Neural cell (in vitro differentiated cells): ENCODE measurements around the gene TAGLN3. TPM values are rescaled to one million over a fixed set of nuclear protein-coding genes. Genes with fewer than 3 reads are reported as not detected.

ENCODE experiments used
- H2AFZ ChIP-seq: fragments of 200-600, 300-800 bp; sonication (generic), shearing (Covaris generic); 2 replicates; pipeline ENCODE4 v1.6.0; 2014; ENCODE audit warnings: low read depth, mild to moderate bottlenecking, antibody characterized with exemption, low read length, moderate library complexity
- H3F3A ChIP-seq: fragments of 200-600 bp; shearing (Covaris generic); 2 replicates; pipeline ENCODE4 v1.6.1; 2016; ENCODE audit warnings: mild to moderate bottlenecking, moderate library complexity, mixed read lengths, antibody characterized with exemption, low read length; ENCODE audit not compliant: insufficient read depth, poor library complexity, severe bottlenecking
- H3K27ac ChIP-seq: fragments of 200-600, 300-800 bp; sonication (generic), shearing (Covaris generic); 2 replicates; pipeline ENCODE4 v1.5.1; 2014; ENCODE audit warnings: mild to moderate bottlenecking, low read length, moderate library complexity
- H3K27me3 ChIP-seq: fragments of 300-800, 200-600 bp; sonication (generic), shearing (Covaris generic); 2 replicates; pipeline ENCODE4 v1.6.0; 2014; ENCODE audit warnings: mild to moderate bottlenecking, low read depth, low read length, moderate library complexity; ENCODE audit not compliant: insufficient read depth
- H3K36me3 ChIP-seq: fragments of 300-800, 200-600 bp; sonication (generic), shearing (Covaris generic); 2 replicates; pipeline ENCODE4 v1.5.1; 2014; ENCODE audit warnings: mild to moderate bottlenecking, antibody characterized with exemption, low read length, moderate library complexity; ENCODE audit not compliant: insufficient read depth
- H3K4me2 ChIP-seq: fragments of 300-800, 200-600 bp; sonication (generic), shearing (Covaris generic); 2 replicates; pipeline ENCODE4 v1.6.0; 2014; ENCODE audit warnings: mild to moderate bottlenecking, low read length
- H3K4me3 ChIP-seq: fragments of 300-800, 200-600 bp; sonication (generic), shearing (Covaris generic); 2 replicates; pipeline ENCODE4 v1.5.1; 2014; ENCODE audit warnings: mild to moderate bottlenecking, low read length, moderate library complexity
- H3K79me2 ChIP-seq: fragments of 200-600 bp; shearing (Covaris generic); replicated peaks from 2 replicates; pipeline ENCODE4 v1.6.0; 2014; ENCODE audit warnings: mild to moderate bottlenecking, low read length, moderate library complexity; ENCODE audit not compliant: insufficient read depth
- H3K9ac ChIP-seq: fragments of 300-800, 200-600 bp; sonication (generic), shearing (Covaris generic); 2 replicates; pipeline ENCODE4 v1.6.1; 2016; ENCODE audit warnings: mild to moderate bottlenecking, low read length, mixed read lengths
- H3K9me2 ChIP-seq: fragments of 200-600 bp; shearing (Covaris generic); 2 replicates; pipeline ENCODE4 v1.6.1; 2016; ENCODE audit warnings: mild to moderate bottlenecking, low read length, mixed read lengths; ENCODE audit not compliant: insufficient read depth
- H3K9me3 ChIP-seq: fragments of 200-600, 300-800 bp; sonication (generic), shearing (Covaris generic); 2 replicates; pipeline ENCODE4 v1.6.1; 2016; ENCODE audit warnings: mild to moderate bottlenecking, mixed run types, low read length, moderate library complexity, mixed read lengths
- H4K20me1 ChIP-seq: fragments of 200-600 bp; shearing (Covaris generic); 2 replicates; pipeline ENCODE4 v1.6.1; 2016; ENCODE audit warnings: mild to moderate bottlenecking, mixed run types; ENCODE audit not compliant: insufficient read depth
- CTCF ChIP-seq: fragments of 450-650 bp; IDR thresholded peaks from 2 replicates; pipeline ENCODE4 v1.5.1; 2014; ENCODE audit warnings: antibody characterized with exemption, mild to moderate bottlenecking, moderate library complexity; ENCODE audit not compliant: poor library complexity, severe bottlenecking
- EP300 ChIP-seq: fragments of 450-650 bp; conservative IDR thresholded peaks from 2 replicates; pipeline ENCODE4 v1.6.1; 2014; ENCODE audit warnings: antibody characterized with exemption, mild to moderate bottlenecking, moderate library complexity; ENCODE audit not compliant: poor library complexity, severe bottlenecking
- EZH2 ChIP-seq: fragments of 200-600, 300-800 bp; shearing (Covaris generic), sonication (generic); IDR thresholded peaks from 2 replicates; pipeline ENCODE4 v1.6.1; 2014; ENCODE audit warnings: antibody characterized with exemption, low read length, borderline replicate concordance, mild to moderate bottlenecking; ENCODE audit not compliant: insufficient read depth, poor library complexity, severe bottlenecking
- MXI1 ChIP-seq: fragments of 450-650 bp; conservative IDR thresholded peaks from 2 replicates; pipeline ENCODE4 v1.6.1; 2014; ENCODE audit warnings: antibody characterized with exemption, mild to moderate bottlenecking; ENCODE audit not compliant: poor library complexity, severe bottlenecking
- POLR2AphosphoS5 ChIP-seq: IDR thresholded peaks from 2 replicates; pipeline ENCODE4 v1.6.1; 2012
- RAD21 ChIP-seq: fragments of 450-650 bp; conservative IDR thresholded peaks from 2 replicates; pipeline ENCODE4 v1.6.1; 2014; ENCODE audit warnings: antibody characterized with exemption, mild to moderate bottlenecking, moderate library complexity
- REST ChIP-seq: IDR thresholded peaks from 2 replicates; pipeline ENCODE4 v1.6.1; 2012; ENCODE audit warnings: borderline replicate concordance
- SMC3 ChIP-seq: fragments of 450-650 bp; conservative IDR thresholded peaks from 2 replicates; pipeline ENCODE4 v1.6.1; 2014; ENCODE audit warnings: antibody characterized with exemption, mild to moderate bottlenecking, moderate library complexity; ENCODE audit not compliant: poor library complexity
- TAF1 ChIP-seq: IDR thresholded peaks from 2 replicates; pipeline ENCODE4 v1.6.1; 2012; ENCODE audit warnings: low read depth
- polyA plus RNA-seq: library from polyadenylated mRNA; depleted of rRNA; stranded (reverse); fragments of >200 nt; gene quantifications from 2 replicates; pipeline ENCODE4 v1.2.3, GENCODE V29; 2014

TAGLN3 gene
- polyA plus RNA-seq, 1 donor from 2014 or later = 519 TPM

DNA sequence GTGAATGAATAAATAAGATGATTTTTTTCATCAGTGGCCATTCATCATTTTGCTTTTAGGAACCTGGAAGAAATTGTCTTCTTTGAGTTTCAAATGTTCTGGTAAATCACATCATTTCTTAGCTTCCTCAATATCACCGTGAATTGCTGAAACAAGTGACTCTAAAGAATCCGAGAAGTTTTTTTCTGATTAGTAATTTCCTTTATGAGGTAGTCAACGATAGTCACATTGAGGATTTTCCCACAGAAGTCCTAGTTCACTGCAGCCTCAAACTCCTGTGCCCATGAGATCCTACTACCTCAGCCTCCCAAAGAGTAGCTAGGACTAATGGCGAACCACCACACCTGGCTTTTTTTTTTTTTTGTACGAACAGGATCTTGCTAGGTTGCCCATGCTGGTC lies 32.2 kb downstream of the TAGLN3 start:
- Histone ChIP-seq H3K9me2 (no peaks in the 10 kb centered on the region), H3K27me3 (no peaks in the 10 kb centered on the region), H3K36me3 (no peaks in the 10 kb centered on the region), H3K27ac (no peak overlapping the region), H2AFZ (no peak overlapping the region), H3K79me2 (no peaks in the 10 kb centered on the region), H4K20me1 (no peaks in the 10 kb centered on the region), H3K9me3 (no peaks in the 10 kb centered on the region), H3K4me3 (no peak overlapping the region), H3K4me2 (no peak overlapping the region), H3F3A (no peaks in the 10 kb centered on the region), H3K9ac (no peak overlapping the region)
- TF ChIP-seq CTCF (no peak), MXI1 (no peak), SMC3 (no peak), REST (no peak), POLR2AphosphoS5 (no peak), EZH2 (no peak), EP300 (no peak), TAF1 (no peak), RAD21 (no peak)

DNA sequence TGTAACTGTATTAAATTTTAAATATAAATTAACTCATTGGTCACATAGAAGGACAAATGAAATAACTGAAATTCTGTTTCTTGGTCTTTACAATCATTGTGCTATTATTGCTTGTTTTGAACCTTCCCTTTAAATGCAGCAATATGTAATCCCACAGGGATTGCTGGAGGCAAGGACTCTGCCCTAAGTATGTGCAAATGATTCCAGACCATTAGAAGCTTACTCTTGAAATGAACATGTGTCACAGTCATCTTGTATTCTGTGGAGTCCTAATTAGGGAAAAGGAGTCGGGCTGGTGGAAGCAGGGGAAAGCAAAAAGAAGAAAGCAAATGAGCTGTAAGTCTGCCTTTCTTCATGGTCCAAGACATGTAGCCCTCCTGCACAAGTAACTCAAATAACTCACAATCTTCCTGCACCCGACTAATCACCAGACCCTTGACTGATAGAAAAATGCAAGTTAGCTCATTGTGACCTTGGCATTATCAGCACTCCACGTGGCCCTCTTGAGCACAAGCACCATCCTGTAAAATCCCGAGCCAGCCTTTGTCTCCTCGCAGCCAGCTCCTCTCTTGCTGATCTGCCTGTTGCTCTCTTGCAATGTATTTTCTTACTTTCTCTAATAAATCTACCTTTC lies 33.5 kb downstream of the TAGLN3 start:
- H3K27ac ChIP-seq = no peak overlapping the region
- no peak overlapping the region for H3K9ac ChIP-seq
- H3K4me3 ChIP-seq = no peak overlapping the region
- H3K9me2 ChIP-seq = no peaks in the 10 kb centered on the region
- no peaks in the 10 kb centered on the region for H3K36me3 ChIP-seq
- H3K27me3 ChIP-seq = no peaks in the 10 kb centered on the region
- H3K4me2 ChIP-seq = no peak overlapping the region
- no peaks in the 10 kb centered on the region for H4K20me1 ChIP-seq
- no peaks in the 10 kb centered on the region for H3K9me3 ChIP-seq
- no peaks in the 10 kb centered on the region for H3K79me2 ChIP-seq
- H3F3A ChIP-seq = no peaks in the 10 kb centered on the region
- no peak for TF ChIP-seq MXI1
- no peak for TF ChIP-seq EZH2
- no peak for TF ChIP-seq EP300
- TF ChIP-seq SMC3 = no peak
- no peak for TF ChIP-seq CTCF
- TF ChIP-seq POLR2AphosphoS5 = no peak
- H2AFZ ChIP-seq = no peak overlapping the region
